GM19455 (cell line): ENCODE results near the gene ROS1.
"Not testable (repeated sequence)": the region's sequence is repeated elsewhere in the genome, so short reads cannot be mapped to it uniquely, and the experiment has no call there.

Source experiments
- ATAC-seq: cut with Tn5 transposase; IDR thresholded peaks from one replicate; pipeline ENCODE4 v1.9.1; 2021; ENCODE audit not compliant: unreplicated experiment

ROS1 gene

GRCh38 chr6:117384659-117385058, 41.1 kb downstream of the ROS1 start:
- ATAC-seq: no peak

- ATAC-seq: no peak
Observed at GRCh38 chr6:117381749-117382148, 44.0 kb downstream of the ROS1 start.

GRCh38 chr6:117380298-117380697, 45.4 kb downstream of the ROS1 start:
- ATAC-seq: no peak

- ATAC-seq: no peak
Observed at GRCh38 chr6:117375446-117375845, 50.3 kb downstream of the ROS1 start.

GRCh38 chr6:117373211-117373813, 52.4 kb downstream of the ROS1 start:
- ATAC-seq: no peak

GRCh38 chr6:117372289-117372688, 53.5 kb downstream of the ROS1 start:
- ATAC-seq: not testable (repeated sequence)

- ATAC-seq: no peak
Observed at GRCh38 chr6:117371492-117371891, 54.2 kb downstream of the ROS1 start.

- no peak for ATAC-seq
Observed at GRCh38 chr6:117359581-117359980, 66.2 kb downstream of the ROS1 start.

- no peak for ATAC-seq
Observed at GRCh38 chr6:117354671-117355070, 71.1 kb downstream of the ROS1 start.

- ATAC-seq: peak; percentile 76
Observed at GRCh38 chr6:117352466-117353081, 73.2 kb downstream of the ROS1 start.

- ATAC-seq: no peak
Observed at GRCh38 chr6:117351521-117351920, 74.2 kb downstream of the ROS1 start.

GRCh38 chr6:117346142-117346930, 79.4 kb downstream of the ROS1 start:
- ATAC-seq: no peak

GRCh38 chr6:117345292-117345610, 80.5 kb downstream of the ROS1 start:
- no peak for ATAC-seq

- ATAC-seq: no peak
Observed at GRCh38 chr6:117344444-117345291, 81.1 kb downstream of the ROS1 start.

- ATAC-seq: no peak
Observed at GRCh38 chr6:117338567-117338966, 87.2 kb downstream of the ROS1 start.

- no peak for ATAC-seq
Observed at GRCh38 chr6:117329926-117330325, 95.8 kb downstream of the ROS1 start.

GRCh38 chr6:117328500-117328899, 97.2 kb downstream of the ROS1 start:
- ATAC-seq: no peak

- no peak for ATAC-seq
Observed at GRCh38 chr6:117328005-117328389, 97.7 kb downstream of the ROS1 start.

GRCh38 chr6:117327149-117328004, 98.4 kb downstream of the ROS1 start:
- no peak for ATAC-seq

- no peak for ATAC-seq
Observed at GRCh38 chr6:117326396-117326795, 99.3 kb downstream of the ROS1 start.

- ATAC-seq: no peak
Observed at GRCh38 chr6:117317261-117317660, 108.5 kb downstream of the ROS1 start.
